Measurements from ENCODE around the gene CCDC91.

DNA sequence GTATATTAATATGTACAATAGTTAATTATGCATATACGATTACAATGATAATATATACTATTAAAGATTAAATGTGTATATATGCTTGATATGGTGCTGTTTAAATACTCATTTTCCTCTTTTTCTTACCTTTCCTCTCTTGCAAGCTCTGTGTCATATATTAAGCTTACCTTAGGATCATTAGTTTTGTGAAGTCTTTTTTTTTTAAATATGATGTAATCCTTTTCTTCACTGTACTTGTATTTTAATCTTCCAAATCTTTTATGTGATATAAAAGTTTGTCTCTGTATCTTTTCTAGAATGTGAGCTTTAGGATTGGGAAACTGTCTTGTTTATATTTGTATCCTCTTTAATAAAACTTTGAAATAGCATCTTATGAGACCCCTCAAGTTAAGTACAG is 88.7 kb downstream of the CCDC91 start:
- no peak for TF ChIP-seq EZH2phosphoT487 (IDR thresholded peaks at IDR 0.05; ENCODE audit: low read depth)
- TF ChIP-seq, protein P1, sequence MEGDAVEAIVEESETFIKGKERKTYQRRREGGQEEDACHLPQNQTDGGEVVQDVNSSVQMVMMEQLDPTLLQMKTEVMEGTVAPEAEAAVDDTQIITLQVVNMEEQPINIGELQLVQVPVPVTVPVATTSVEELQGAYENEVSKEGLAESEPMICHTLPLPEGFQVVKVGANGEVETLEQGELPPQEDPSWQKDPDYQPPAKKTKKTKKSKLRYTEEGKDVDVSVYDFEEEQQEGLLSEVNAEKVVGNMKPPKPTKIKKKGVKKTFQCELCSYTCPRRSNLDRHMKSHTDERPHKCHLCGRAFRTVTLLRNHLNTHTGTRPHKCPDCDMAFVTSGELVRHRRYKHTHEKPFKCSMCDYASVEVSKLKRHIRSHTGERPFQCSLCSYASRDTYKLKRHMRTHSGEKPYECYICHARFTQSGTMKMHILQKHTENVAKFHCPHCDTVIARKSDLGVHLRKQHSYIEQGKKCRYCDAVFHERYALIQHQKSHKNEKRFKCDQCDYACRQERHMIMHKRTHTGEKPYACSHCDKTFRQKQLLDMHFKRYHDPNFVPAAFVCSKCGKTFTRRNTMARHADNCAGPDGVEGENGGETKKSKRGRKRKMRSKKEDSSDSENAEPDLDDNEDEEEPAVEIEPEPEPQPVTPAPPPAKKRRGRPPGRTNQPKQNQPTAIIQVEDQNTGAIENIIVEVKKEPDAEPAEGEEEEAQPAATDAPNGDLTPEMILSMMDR (IDR thresholded peaks at IDR 0.05; ENCODE audit: low read depth, low read length) = no peak
